ENCODE results near the gene REEP5. TPM values are rescaled to one million over a fixed set of nuclear protein-coding genes. Genes with fewer than 3 reads are reported as not detected.
"Not testable (repeated sequence)": the region's sequence is repeated elsewhere in the genome, so short reads cannot be mapped to it uniquely, and the experiment has no call there.

Gene REEP5
- polyA plus RNA-seq, 6 donors from 2014 or later, result 92.3 to 138 (median 101) TPM

GRCh38 chr5:112902561-112902960, 19.5 kb downstream of the REEP5 start:
- H3K9me3 Mint-ChIP-seq, result no peaks in the 10 kb centered on the region
- H3K4me1 Mint-ChIP-seq, result peaks cover 30 to 50% (median 36%) of the 10 kb centered on the region in 3 donors
- H3K27ac Mint-ChIP-seq, result peak overlapping the region in 1 of 6 donors; percentile 32
- DNase-seq, result no peak
- H3K36me3 Mint-ChIP-seq, result peaks cover 5 to 9% of the 10 kb centered on the region in 2 donors
- no peak for ATAC-seq (ENCODE audit: low read depth in 2 of 2)
- no peaks in the 10 kb centered on the region for H3K27me3 Mint-ChIP-seq
- H3K4me3 Mint-ChIP-seq, result no peak overlapping the region

GRCh38 chr5:112895682-112896081, 26.3 kb downstream of the REEP5 start:
- H3K4me3 Mint-ChIP-seq, result no peak overlapping the region
- H3K9me3 Mint-ChIP-seq, result no peaks in the 10 kb centered on the region
- ATAC-seq (ENCODE audit: low read depth in 2 of 2) (no peak), DNase-seq (no peak)
- H3K27me3 Mint-ChIP-seq, result no peaks in the 10 kb centered on the region
- H3K4me1 Mint-ChIP-seq, result peaks cover 10 to 24% (median 18%) of the 10 kb centered on the region in 3 donors
- H3K27ac Mint-ChIP-seq, result peak overlapping the region in 2 of 6 donors; percentile 70 to 73
- peaks cover 0 to 18% of the 10 kb centered on the region in 2 donors for H3K36me3 Mint-ChIP-seq

- Mint-ChIP-seq H3K4me3 (peak overlapping the region in 1 of 8 donors; percentile 17), H3K27ac (peak overlapping the region in 4 of 6 donors; percentile 56 to 85 (median 60))
These were observed 29.3 kb downstream of the REEP5 start for GRCh38 chr5:112892776-112893175.

GRCh38 chr5:112892066-112892465, 30.0 kb downstream of the REEP5 start:
- not testable (repeated sequence) for H3K27me3 Mint-ChIP-seq; ATAC-seq (ENCODE audit: low read depth in 2 of 2); H3K4me3 Mint-ChIP-seq; DNase-seq; H3K9me3 Mint-ChIP-seq
- peak overlapping the region in 2 of 6 donors; percentile 32 to 44 for H3K27ac Mint-ChIP-seq
- H3K4me1 Mint-ChIP-seq, result peaks cover 13 to 18% (median 15%) of the 10 kb centered on the region in 3 donors
- H3K36me3 Mint-ChIP-seq, result peaks cover 0 to 18% of the 10 kb centered on the region in 2 donors

More at GRCh38 chr5:112892776-112893175, 29.3 kb downstream of the REEP5 start:
- no peak for DNase-seq
- H3K4me1 Mint-ChIP-seq, result peaks cover 15 to 24% (median 18%) of the 10 kb centered on the region in 3 donors
- H3K36me3 Mint-ChIP-seq, result peaks cover 0 to 18% of the 10 kb centered on the region in 2 donors
- H3K27me3 Mint-ChIP-seq, result no peaks in the 10 kb centered on the region
- no peak for ATAC-seq (ENCODE audit: low read depth in 2 of 2)
- no peaks in the 10 kb centered on the region for H3K9me3 Mint-ChIP-seq

GRCh38 chr5:112886975-112887374, 35.1 kb downstream of the REEP5 start:
- no peak for DNase-seq
- peaks cover 0 to 14% of the 10 kb centered on the region in 2 donors for H3K36me3 Mint-ChIP-seq
- peak overlapping the region in 2 of 6 donors; percentile 20 to 70 for H3K27ac Mint-ChIP-seq

GRCh38 chr5:112885001-112885400, 37.0 kb downstream of the REEP5 start:
- peaks cover 0 to 7% of the 10 kb centered on the region in 2 donors for H3K36me3 Mint-ChIP-seq
- ATAC-seq (ENCODE audit: low read depth in 2 of 2), result no peak
- peak overlapping the region in 1 of 6 donors; percentile 34 for H3K27ac Mint-ChIP-seq
- H3K9me3 Mint-ChIP-seq, result no peaks in the 10 kb centered on the region
- peaks cover 0 to 11% (median 9%) of the 10 kb centered on the region in 3 donors for H3K4me1 Mint-ChIP-seq
- no peak for DNase-seq
- H3K27me3 Mint-ChIP-seq, result no peaks in the 10 kb centered on the region
- no peak overlapping the region for H3K4me3 Mint-ChIP-seq

More at GRCh38 chr5:112886975-112887374, 35.1 kb downstream of the REEP5 start:
- Mint-ChIP-seq H3K27me3 (no peaks in the 10 kb centered on the region), H3K4me1 (peaks cover 0 to 18% (median 10%) of the 10 kb centered on the region in 3 donors), H3K4me3 (no peak overlapping the region), H3K9me3 (no peaks in the 10 kb centered on the region)
- no peak for ATAC-seq (ENCODE audit: low read depth in 2 of 2)

GRCh38 chr5:112883192-112883591, 38.8 kb downstream of the REEP5 start:
- H3K36me3 Mint-ChIP-seq, result peaks cover 0 to 7% of the 10 kb centered on the region in 2 donors

GRCh38 chr5:112880219-112880964, 41.6 kb downstream of the REEP5 start:
- ATAC-seq (ENCODE audit: low read depth in 2 of 2), result no peak
- H3K4me3 Mint-ChIP-seq, result no peak overlapping the region
- H3K9me3 Mint-ChIP-seq, result no peaks in the 10 kb centered on the region
- peaks cover 0 to 6% of the 10 kb centered on the region in 2 donors for H3K36me3 Mint-ChIP-seq
- DNase-seq, result no peak
- peak overlapping the region in 4 of 6 donors; percentile 0 to 78 (median 68) for H3K27ac Mint-ChIP-seq
- H3K4me1 Mint-ChIP-seq, result peaks cover 0 to 4% (median 0%) of the 10 kb centered on the region in 3 donors
- no peaks in the 10 kb centered on the region for H3K27me3 Mint-ChIP-seq

More at GRCh38 chr5:112883192-112883591, 38.8 kb downstream of the REEP5 start:
- Mint-ChIP-seq H3K4me3 (no peak overlapping the region), H3K27me3 (no peaks in the 10 kb centered on the region), H3K27ac (no peak overlapping the region), H3K9me3 (no peaks in the 10 kb centered on the region), H3K4me1 (peaks cover 0 to 5% (median 4%) of the 10 kb centered on the region in 3 donors)
- ATAC-seq (ENCODE audit: low read depth in 2 of 2), result no peak
- no peak for DNase-seq

- peaks cover 0 to 6% of the 10 kb centered on the region in 2 donors for H3K36me3 Mint-ChIP-seq
- no peak overlapping the region for H3K4me3 Mint-ChIP-seq
- ATAC-seq (ENCODE audit: low read depth in 2 of 2) (no peak), DNase-seq (no peak)
- H3K4me1 Mint-ChIP-seq, result peaks cover under 1 to 4% (median under 1%) of the 10 kb centered on the region in 3 donors
- no peaks in the 10 kb centered on the region for H3K27me3 Mint-ChIP-seq
- no peaks in the 10 kb centered on the region for H3K9me3 Mint-ChIP-seq
- H3K27ac Mint-ChIP-seq, result peak overlapping the region in 4 of 6 donors; percentile 0 to 36 (median 30)
These were observed 43.3 kb downstream of the REEP5 start for GRCh38 chr5:112878760-112879159.

- Mint-ChIP-seq H3K9me3 (no peaks in the 10 kb centered on the region), H3K27me3 (no peaks in the 10 kb centered on the region), H3K27ac (peak overlapping the region in 1 of 6 donors; percentile 75), H3K4me1 (peaks cover 4 to 6% (median 5%) of the 10 kb centered on the region in 3 donors), H3K4me3 (no peak overlapping the region), H3K36me3 (peaks cover 0 to 6% of the 10 kb centered on the region in 2 donors)
- DNase-seq, result no peak
- no peak for ATAC-seq (ENCODE audit: low read depth in 2 of 2)
These were observed 43.9 kb downstream of the REEP5 start for GRCh38 chr5:112878101-112878500.

GRCh38 chr5:112876362-112876761, 45.7 kb downstream of the REEP5 start:
- Mint-ChIP-seq H3K4me3 (no peak overlapping the region), H3K36me3 (peaks cover 0 to 6% of the 10 kb centered on the region in 2 donors), H3K27ac (no peak overlapping the region), H3K27me3 (no peaks in the 10 kb centered on the region), H3K9me3 (no peaks in the 10 kb centered on the region), H3K4me1 (peaks cover 5 to 7% (median 6%) of the 10 kb centered on the region in 3 donors)
- DNase-seq, result no peak
- ATAC-seq (ENCODE audit: low read depth in 2 of 2), result no peak

GRCh38 chr5:112870966-112871365, 51.1 kb downstream of the REEP5 start:
- no peaks in the 10 kb centered on the region for H3K27me3 Mint-ChIP-seq
- ATAC-seq (ENCODE audit: low read depth in 2 of 2), result no peak
- H3K27ac Mint-ChIP-seq, result peak overlapping the region in 1 of 6 donors; percentile 82
- H3K4me1 Mint-ChIP-seq, result peaks cover 4 to 10% (median 7%) of the 10 kb centered on the region in 3 donors
- no peak overlapping the region for H3K4me3 Mint-ChIP-seq
- no peaks in the 10 kb centered on the region for H3K9me3 Mint-ChIP-seq
- H3K36me3 Mint-ChIP-seq, result peaks cover 0 to 10% of the 10 kb centered on the region in 2 donors
- DNase-seq, result no peak

- Mint-ChIP-seq H3K36me3 (peaks cover 0 to 10% of the 10 kb centered on the region in 2 donors), H3K27ac (peak overlapping the region in 2 of 6 donors; percentile 57 to 63), H3K4me3 (no peak overlapping the region), H3K4me1 (peaks cover 4 to 10% (median 7%) of the 10 kb centered on the region in 3 donors), H3K9me3 (no peaks in the 10 kb centered on the region), H3K27me3 (no peaks in the 10 kb centered on the region)
- ATAC-seq (ENCODE audit: low read depth in 2 of 2), result no peak
- DNase-seq, result no peak
These were observed 52.1 kb downstream of the REEP5 start for GRCh38 chr5:112869948-112870347.

- DNase-seq (no peak), ATAC-seq (ENCODE audit: low read depth in 2 of 2) (no peak)
- Mint-ChIP-seq H3K4me3 (no peak overlapping the region), H3K36me3 (peaks cover 0 to 10% of the 10 kb centered on the region in 2 donors), H3K27ac (peak overlapping the region in 4 of 6 donors; percentile 2 to 72 (median 28)), H3K9me3 (no peaks in the 10 kb centered on the region), H3K27me3 (no peaks in the 10 kb centered on the region), H3K4me1 (peaks cover 3 to 17% (median 17%) of the 10 kb centered on the region in 3 donors)
These were observed 54.6 kb downstream of the REEP5 start for GRCh38 chr5:112867411-112867810.
